Pancreas (tissue), 10 donors: Measurements from ENCODE around the gene GABRG1. TPM values are rescaled to one million over a fixed set of nuclear protein-coding genes. Genes with fewer than 3 reads are reported as not detected.
A peak's percentile ranks its signal among the peaks of the same experiment; 100 is the strongest.

Experiments
- ATAC-seq, 4 donors: fragments of 200-7000 bp; cut with Tn5 transposase; one replicate each; pipeline versions ENCODE4 v1.8.0 to v1.9.1; 2020; ENCODE audit warnings: mild to moderate bottlenecking in 4 of 4, moderate library complexity in 4 of 4
- DNase-seq, 6 donors: peaks; one replicate each; pipeline ENCODE4 v3.0.0-alpha.2; 2020
- FAIRE-seq: peaks from 2 replicates; lab custom pipeline; 2012; peaks lifted over from hg19 to GRCh38; lab: Jason Lieb, UNC
- H3K27ac ChIP-seq, 4 donors: fragments of 200-600 bp; sonication (generic); 1 replicate in 3 of 4; 2 replicates in 1 of 4; pipeline versions ENCODE4 v1.5.0 to v1.8.0; 2020
- H3K27me3 ChIP-seq, 4 donors: fragments of 200-600 bp; one replicate each; pipeline ENCODE4 v1.8.0; 2021
- H3K36me3 ChIP-seq, 3 donors: fragments of 200-600 bp; sonication (generic) in 1 of 3; one replicate each; pipeline versions ENCODE4 v1.5.0 to v1.8.0; 2020 to 2021
- H3K4me1 ChIP-seq, 3 donors: fragments of 200-600 bp; one replicate each; pipeline ENCODE4 v1.8.0; 2021
- H3K4me3 ChIP-seq, 4 donors: fragments of 200-600 bp; sonication (generic) in 2 of 4; one replicate each; pipeline versions ENCODE4 v1.5.0 to v1.8.0; 2020 to 2021
- H3K9me3 ChIP-seq, 4 donors: fragments of 200-600 bp; one replicate each; pipeline ENCODE4 v1.8.0; 2021
- CTCF ChIP-seq, 4 donors: fragments of 200-600 bp; sonication (generic) in 3 of 4; IDR thresholded peaks; one replicate each; pipeline versions ENCODE4 v1.5.0 to v1.8.0; 2021; ENCODE audit warnings: antibody characterized with exemption in 4 of 4
- WGBS, 2 donors: extraction: QIAGEN DNeasy Blood & Tissue Kit; methylation state at CpG; one replicate each; pipeline ENCODE4 v1.1.7; 2013; 5-methylcytosine and 5-hydroxymethylcytosine counted together
- intact Hi-C, 3 donors: fragments of 100-400 bp; cut with DNase I; formaldehyde crosslinking; loops; one replicate each; pipeline versions ENCODE4 v1.11.1 to v1.14.2; 2022
- polyA plus RNA-seq, 2 donors: library from polyadenylated mRNA; stranded (reverse); fragments of 200-250 nt; gene quantifications; one replicate each; pipeline ENCODE4 v1.2.3, GENCODE V29; 2013
- total RNA-seq, 6 donors: library from RNA; stranded (reverse); fragmentation: NEBNext Ultra II Directional in 4 of 6; extraction: Animal tissue kit (Norgen Biotek cat#: 25700) in 4 of 6; gene quantifications; one replicate each; pipeline versions ENCODE4 v1.2.1 to v1.2.4, GENCODE V29; 2021 to 2023
- donor health status: healthy with polysubstance abuse.
- donor health status: DM: no; HTN: no; CAD: no; lungs with moderate emphysema.
- donor health status: DM: no; HTN: no; CAD: no.
- donor health status: control.
- donor health status: control.
- donor health status: Bipolar disorder and iron deficiency.
- donor health status: DM: yes; HTN: yes; CAD: no.
- donor health status: DM: no; HTN: no; CAD: no.
- donor health status: DM: no; HTN: no; CAD: no.
- donor health status: DM: yes; HTN: yes; CAD: no.

The GABRG1 gene
- total RNA-seq (under 1 TPM in 1 of 6 donors, not detected in 5; 0.03 TPM), polyA plus RNA-seq (under 1 TPM in 1 of 2 donors, not detected in 1; under 0.01 TPM)

- Histone ChIP-seq H3K27me3 (peaks cover 0 to 5% (median 0%) of the 10 kb centered on the region in 4 donors), H3K4me3 (no peak within 1 kb of the TSS), H3K9me3 (no peaks in the 10 kb centered on the region), H3K36me3 (no peaks in the 10 kb centered on the region), H3K27ac (no peak within 1 kb of the TSS), H3K4me1 (no peaks in the 10 kb centered on the region)
- 7 to 9% methylated on average over 23 of the region's 23 CpGs for WGBS, 2 donors
- no peak for ATAC-seq
- peak in 1 of 6 donors; percentile 11 for DNase-seq
- intact Hi-C loops: no loop called here
- FAIRE-seq: no peak
- no peak for TF ChIP-seq CTCF (IDR thresholded peaks at IDR 0.05)
Observed at GRCh38 chr4:46123913-46124755, at the start of gene GABRG1. Gene GABRG1 (minus strand): TSS chr4:46124054. CDS start chr4:46123913, 141 bp downstream.

GRCh38 chr4:46146993-46147392 is 23.1 kb upstream of the GABRG1 start:
- Histone ChIP-seq H3K27me3 (no peaks in the 10 kb centered on the region), H3K4me1 (no peaks in the 10 kb centered on the region), H3K4me3 (no peak overlapping the region), H3K9me3 (no peaks in the 10 kb centered on the region), H3K36me3 (no peaks in the 10 kb centered on the region), H3K27ac (no peak overlapping the region)
- WGBS, 2 donors: 51 to 61% methylated on average over 4 of the region's 4 CpGs
- intact Hi-C loops: no loop called here
- no peak for DNase-seq
- no peak for FAIRE-seq
- TF ChIP-seq CTCF (IDR thresholded peaks at IDR 0.05): no peak
- no peak for ATAC-seq

- FAIRE-seq (no peak), DNase-seq (no peak), ATAC-seq (no peak)
- no peak overlapping the region for H3K4me3 ChIP-seq
- H3K36me3 ChIP-seq: no peaks in the 10 kb centered on the region
- no peaks in the 10 kb centered on the region for H3K4me1 ChIP-seq
- H3K9me3 ChIP-seq: no peaks in the 10 kb centered on the region
- no peak for TF ChIP-seq CTCF (IDR thresholded peaks at IDR 0.05)
- no peak overlapping the region for H3K27ac ChIP-seq
- intact Hi-C loops: no loop called here
- WGBS, 2 donors: 25 to 54% methylated on average over 2 of the region's 2 CpGs
- H3K27me3 ChIP-seq: no peaks in the 10 kb centered on the region
Observed at GRCh38 chr4:46131498-46132057, 7.7 kb upstream of the GABRG1 start.

GRCh38 chr4:46124773-46125413 is 1.0 kb upstream of the GABRG1 start:
- H3K36me3 ChIP-seq: no peaks in the 10 kb centered on the region
- DNase-seq (peak in 1 of 6 donors; percentile 17), FAIRE-seq (no peak), ATAC-seq (peak in 1 of 4 donors; percentile 16)
- WGBS, 2 donors: 22 to 28% methylated on average over 14 of the region's 14 CpGs
- no peak overlapping the region for H3K4me3 ChIP-seq
- no peak for TF ChIP-seq CTCF (IDR thresholded peaks at IDR 0.05)
- intact Hi-C loops: no loop called here
- no peaks in the 10 kb centered on the region for H3K4me1 ChIP-seq
- H3K27ac ChIP-seq: no peak overlapping the region
- H3K27me3 ChIP-seq: peaks cover 0 to 5% (median 0%) of the 10 kb centered on the region in 4 donors
- no peaks in the 10 kb centered on the region for H3K9me3 ChIP-seq
